H9 (cell line): ENCODE measurements around the gene MAD1L1. TPM values are rescaled to one million over a fixed set of nuclear protein-coding genes. Genes with fewer than 3 reads are reported as not detected.
A peak's percentile ranks its signal among the peaks of the same experiment; 100 is the strongest.

Experiments
- DNase-seq: peaks from one replicate; pipeline ENCODE4 v3.0.0-alpha.2; 2017
- H2AFZ ChIP-seq: one replicate; pipeline ENCODE4 v1.6.1; 2013; ENCODE audit warnings: mild to moderate bottlenecking, low read length, control low read depth, moderate library complexity
- H2AK5ac ChIP-seq: 2 replicates; pipeline ENCODE4 v1.6.1; 2013; ENCODE audit warnings: low read length, control low read depth, mixed read lengths; ENCODE audit not compliant: insufficient read length
- H2BK120ac ChIP-seq: one replicate; pipeline ENCODE4 v1.6.1; 2013; ENCODE audit warnings: low read depth, mild to moderate bottlenecking, low read length, control low read depth, inconsistent platforms; ENCODE audit not compliant: poor library complexity, severe bottlenecking
- H2BK12ac ChIP-seq: 2 replicates; pipeline ENCODE4 v1.6.1; 2013; ENCODE audit warnings: low read length, control low read depth, mixed read lengths, low read depth; ENCODE audit not compliant: insufficient read length
- H2BK15ac ChIP-seq: 2 replicates; pipeline ENCODE4 v1.6.1; 2013; ENCODE audit warnings: low read depth, low read length, control low read depth
- H2BK20ac ChIP-seq: one replicate; pipeline ENCODE4 v1.6.1; 2013; ENCODE audit warnings: low read depth, mild to moderate bottlenecking, low read length, control low read depth, inconsistent platforms; ENCODE audit not compliant: poor library complexity, severe bottlenecking
- H2BK5ac ChIP-seq: 2 replicates; pipeline ENCODE4 v1.6.1; 2013; ENCODE audit warnings: low read length, control low read depth, mixed read lengths; ENCODE audit not compliant: insufficient read length
- H3K14ac ChIP-seq: 2 replicates; pipeline ENCODE4 v1.6.1; 2013; ENCODE audit warnings: low read length, control low read depth; ENCODE audit not compliant: insufficient read depth
- H3K18ac ChIP-seq: 2 replicates; pipeline ENCODE4 v1.6.1; 2013; ENCODE audit warnings: low read depth, mild to moderate bottlenecking, mixed read lengths, low read length, control low read depth; ENCODE audit not compliant: insufficient read length
- H3K23ac ChIP-seq: 2 replicates; pipeline ENCODE4 v1.6.1; 2013; ENCODE audit warnings: low read length, control low read depth, mixed read lengths, low read depth; ENCODE audit not compliant: insufficient read length
- H3K23me2 ChIP-seq: 2 replicates; pipeline ENCODE4 v1.6.1; 2013; ENCODE audit warnings: low read depth, mild to moderate bottlenecking, mixed read lengths, low read length, control low read depth; ENCODE audit not compliant: insufficient read length, poor library complexity, severe bottlenecking
- H3K27ac ChIP-seq: 2 replicates; pipeline ENCODE4 v1.5.1; 2013; ENCODE audit warnings: low read length, control low read depth, mixed read lengths, low read depth; ENCODE audit not compliant: insufficient read length
- H3K27me3 ChIP-seq: 2 replicates; pipeline ENCODE4 v1.6.1; 2013; ENCODE audit warnings: low read length, control low read depth, inconsistent platforms; ENCODE audit not compliant: insufficient read depth
- H3K4ac ChIP-seq: 2 replicates; pipeline ENCODE4 v1.6.1; 2013; ENCODE audit warnings: low read depth, mild to moderate bottlenecking, control low read depth, inconsistent platforms, low read length, moderate library complexity
- H3K4me1 ChIP-seq: 2 replicates; pipeline ENCODE4 v1.6.1; 2013; ENCODE audit warnings: low read length, control low read depth, inconsistent platforms; ENCODE audit not compliant: insufficient read depth
- H3K4me2 ChIP-seq: 2 replicates; pipeline ENCODE4 v1.6.1; 2013; ENCODE audit warnings: low read length, control low read depth, mixed read lengths; ENCODE audit not compliant: insufficient read length, insufficient read depth
- H3K56ac ChIP-seq: 2 replicates; pipeline ENCODE4 v1.6.1; 2013; ENCODE audit warnings: low read depth, mild to moderate bottlenecking, mixed read lengths, low read length, control low read depth; ENCODE audit not compliant: insufficient read length
- H3K79me1 ChIP-seq: 2 replicates; pipeline ENCODE4 v1.6.1; 2013; ENCODE audit warnings: low read depth, mild to moderate bottlenecking, moderate library complexity, low read length, control low read depth, inconsistent platforms; ENCODE audit not compliant: insufficient read depth, poor library complexity, severe bottlenecking
- H3K79me2 ChIP-seq: 2 replicates; pipeline ENCODE4 v1.6.1; 2013; ENCODE audit warnings: low read length, control low read depth, inconsistent platforms; ENCODE audit not compliant: insufficient read depth
- H3K9ac ChIP-seq: 2 replicates; pipeline ENCODE4 v1.6.1; 2013; ENCODE audit warnings: low read length, control low read depth, mixed read lengths; ENCODE audit not compliant: insufficient read length; ENCODE audit errors: extremely low read depth
- H3K9me3 ChIP-seq: one replicate; pipeline ENCODE4 v1.6.1; 2013; ENCODE audit warnings: low read depth, low read length, inconsistent platforms; ENCODE audit not compliant: control insufficient read depth
- H3T11ph ChIP-seq: one replicate; pipeline ENCODE4 v1.6.1; 2013; ENCODE audit warnings: mild to moderate bottlenecking, low read length, control low read depth, inconsistent platforms
- H4K20me1 ChIP-seq: one replicate; pipeline ENCODE4 v1.6.1; 2013; ENCODE audit not compliant: control insufficient read depth, insufficient read length, insufficient read depth
- H4K5ac ChIP-seq: 2 replicates; pipeline ENCODE4 v1.6.1; 2013; ENCODE audit warnings: low read depth, mild to moderate bottlenecking, mixed read lengths, low read length, control low read depth; ENCODE audit not compliant: insufficient read length
- H4K8ac ChIP-seq: replicated peaks from 2 replicates; pipeline ENCODE4 v1.6.1; 2013; ENCODE audit warnings: low read length, control low read depth, mixed read lengths, low read depth; ENCODE audit not compliant: insufficient read length
- H4K91ac ChIP-seq: 2 replicates; pipeline ENCODE4 v1.6.1; 2013; ENCODE audit warnings: low read depth, mild to moderate bottlenecking, moderate library complexity, mixed read lengths, low read length, control low read depth; ENCODE audit not compliant: insufficient read length
- H3K27ac Mint-ChIP-seq, 3 experiments: 2 replicates in 2 of 3; 3 replicates in 1 of 3; pipeline ENCODE4 v1.8.0; 2020 to 2021; ENCODE audit warnings: mixed read lengths in 3 of 3, mild to moderate bottlenecking in 1 of 3, moderate library complexity in 1 of 3
- H3K27me3 Mint-ChIP-seq: 2 replicates; pipeline ENCODE4 v1.8.0; 2021; ENCODE audit warnings: low read depth, mild to moderate bottlenecking, moderate library complexity, mixed read lengths
- H3K36me3 Mint-ChIP-seq, 3 experiments: 2 replicates in 2 of 3; 3 replicates in 1 of 3; pipeline ENCODE4 v1.8.0; 2020 to 2021; ENCODE audit warnings: low read depth in 3 of 3, mixed read lengths in 3 of 3; ENCODE audit not compliant: insufficient read depth in 1 of 3
- H3K4me1 Mint-ChIP-seq, 2 experiments: 2 replicates each; pipeline ENCODE4 v1.8.0; 2020; ENCODE audit warnings: mixed read lengths in 2 of 2
- H3K4me3 Mint-ChIP-seq, 2 experiments: 2 replicates in 1 of 2; 3 replicates in 1 of 2; pipeline ENCODE4 v1.8.0; 2020 to 2021; ENCODE audit warnings: mild to moderate bottlenecking in 2 of 2, mixed read lengths in 2 of 2, moderate library complexity in 1 of 2
- H3K9me3 Mint-ChIP-seq, 2 experiments: 2 replicates in 1 of 2; 3 replicates in 1 of 2; pipeline ENCODE4 v1.8.0; 2020; ENCODE audit warnings: mild to moderate bottlenecking in 2 of 2, mixed read lengths in 2 of 2, moderate library complexity in 1 of 2
- CTCF ChIP-seq: fragments of 200-600 bp; sonication (generic); conservative IDR thresholded peaks from 3 replicates; pipeline ENCODE4 v1.8.0; 2021; ENCODE audit warnings: antibody characterized with exemption, mild to moderate bottlenecking
- WGBS: extraction: QIAGEN DNeasy Blood & Tissue Kit; methylation state at CpG from one replicate; pipeline ENCODE4 v1.1.7; 2013; ENCODE audit warnings: missing lambda C conversion rate, low lambda C conversion rate, mixed read lengths; ENCODE audit not compliant: insufficient read length; ENCODE audit errors: extremely low coverage; 5-methylcytosine and 5-hydroxymethylcytosine counted together
- total RNA-seq: library from RNA; stranded (reverse); gene quantifications from 2 replicates; pipeline ENCODE4 v1.2.1, GENCODE V29; 2021

MAD1L1 gene
- total RNA-seq, 1 experiment from 2014 or later, result 39.0 TPM

- Histone ChIP-seq H3K27me3 (no peaks in the 10 kb centered on the region), H3K9me3 (no peaks in the 10 kb centered on the region), H3K14ac (no peak overlapping the region; the same call in 1 of the 2 replicates), H2BK12ac (no peak overlapping the region), H3K18ac (no peak overlapping the region), H3K23ac (no peak overlapping the region), H3K4me1 (no peaks in the 10 kb centered on the region; the same call in 1 of the 2 replicates), H2BK15ac (no peak overlapping the region), H4K8ac (no peak overlapping the region), H3T11ph (no peak overlapping the region), H4K91ac (no peak overlapping the region), H2BK20ac (no peak overlapping the region), H2BK5ac (no peak overlapping the region), H2AFZ (no peak overlapping the region), H2BK120ac (no peak overlapping the region), H3K4ac (no peak overlapping the region), H3K9ac (no peak overlapping the region), H3K27ac (no peak overlapping the region), H3K56ac (no peak overlapping the region), H3K79me1 (no peaks in the 10 kb centered on the region), H3K4me2 (no peak overlapping the region), H3K23me2 (no peaks in the 10 kb centered on the region), H3K79me2 (no peaks in the 10 kb centered on the region), H2AK5ac (no peak overlapping the region), H4K20me1 (no peaks in the 10 kb centered on the region), H4K5ac (no peak overlapping the region)
- Mint-ChIP-seq H3K36me3 (peaks cover 1 to 11% (median 10%) of the 10 kb centered on the region in 3 experiments; a peak in 5 of 7 replicates), H3K9me3 (no peaks in the 10 kb centered on the region), H3K4me1 (peaks cover 8 to 26% of the 10 kb centered on the region in 2 experiments), H3K27ac (peak overlapping the region; percentile 19 to 75 (median 47); a peak in 4 of 7 replicates), H3K4me3 (no peak overlapping the region), H3K27me3 (no peaks in the 10 kb centered on the region)
- TF ChIP-seq CTCF, result no peak
- WGBS, result no CpG with 5 or more reads among the region's 22 CpGs
- DNase-seq, result no peak
Observed at GRCh38 chr7:2079332-2080059, 153.2 kb downstream of the MAD1L1 start.
